ENCODE data around the gene MACROD1. TPM values are rescaled to one million over a fixed set of nuclear protein-coding genes. Genes with fewer than 3 reads are reported as not detected.

The MACROD1 gene
- total RNA-seq, 1 experiment from 2014 or later = 26.3 TPM

- Histone ChIP-seq H3K36me3 (no peaks in the 10 kb centered on the region), H3K27me3 (no peaks in the 10 kb centered on the region), H3K27ac (no peak overlapping the region), H3K4me1 (no peaks in the 10 kb centered on the region), H3K9me3 (replicated peaks) (no peaks in the 10 kb centered on the region), H3K4me3 (no peak overlapping the region)
- DNase-seq = no peak
Measured at GRCh38 chr11:64109332-64109731, 56.6 kb downstream of the MACROD1 start.

GRCh38 chr11:64107303-64107702 lies 58.6 kb downstream of the MACROD1 start:
- Histone ChIP-seq H3K36me3 (no peaks in the 10 kb centered on the region), H3K4me1 (peaks cover 7% of the 10 kb centered on the region; the same call in 1 of the 2 replicates)
- no peak for DNase-seq

GRCh38 chr11:64104632-64105031 lies 61.3 kb downstream of the MACROD1 start:
- Histone ChIP-seq H3K4me3 (no peak overlapping the region), H3K9me3 (replicated peaks) (no peaks in the 10 kb centered on the region), H3K36me3 (no peaks in the 10 kb centered on the region), H3K27me3 (no peaks in the 10 kb centered on the region), H3K27ac (no peak overlapping the region), H3K4me1 (peaks cover 13% of the 10 kb centered on the region)
- no peak for DNase-seq

More at GRCh38 chr11:64107303-64107702, 58.6 kb downstream of the MACROD1 start:
- no peaks in the 10 kb centered on the region for H3K9me3 ChIP-seq (replicated peaks)
- no peak overlapping the region for H3K27ac ChIP-seq
- H3K27me3 ChIP-seq = no peaks in the 10 kb centered on the region
- no peak overlapping the region for H3K4me3 ChIP-seq

GRCh38 chr11:64103277-64103985 lies 62.5 kb downstream of the MACROD1 start:
- H3K9me3 ChIP-seq (replicated peaks) = no peaks in the 10 kb centered on the region
- no peaks in the 10 kb centered on the region for H3K27me3 ChIP-seq
- H3K4me1 ChIP-seq = peaks cover 13% of the 10 kb centered on the region

GRCh38 chr11:64102005-64102738 lies 63.7 kb downstream of the MACROD1 start:
- peaks cover 13% of the 10 kb centered on the region for H3K4me1 ChIP-seq
- peak in 1 of 2 experiments; percentile 61 for DNase-seq

More at GRCh38 chr11:64103277-64103985, 62.5 kb downstream of the MACROD1 start:
- Histone ChIP-seq H3K4me3 (no peak overlapping the region), H3K36me3 (no peaks in the 10 kb centered on the region), H3K27ac (no peak overlapping the region)
- no peak for DNase-seq

GRCh38 chr11:64101461-64101860 lies 64.5 kb downstream of the MACROD1 start:
- Histone ChIP-seq H3K36me3 (no peaks in the 10 kb centered on the region), H3K9me3 (replicated peaks) (no peaks in the 10 kb centered on the region), H3K4me3 (no peak overlapping the region), H3K27me3 (no peaks in the 10 kb centered on the region), H3K4me1 (peaks cover 13% of the 10 kb centered on the region), H3K27ac (peak overlapping the region; percentile 52)
- DNase-seq = no peak

More at GRCh38 chr11:64102005-64102738, 63.7 kb downstream of the MACROD1 start:
- no peaks in the 10 kb centered on the region for H3K27me3 ChIP-seq
- H3K36me3 ChIP-seq = no peaks in the 10 kb centered on the region
- peak overlapping the region; percentile 52 for H3K27ac ChIP-seq
- H3K9me3 ChIP-seq (replicated peaks) = no peaks in the 10 kb centered on the region
- no peak overlapping the region; the same call in 1 of the 2 replicates for H3K4me3 ChIP-seq

- DNase-seq = no peak
- Histone ChIP-seq H3K4me3 (no peak overlapping the region), H3K27me3 (no peaks in the 10 kb centered on the region), H3K9me3 (replicated peaks) (no peaks in the 10 kb centered on the region), H3K27ac (no peak overlapping the region), H3K4me1 (peaks cover 15% of the 10 kb centered on the region), H3K36me3 (no peaks in the 10 kb centered on the region)
Measured at GRCh38 chr11:64100782-64101353, 65.0 kb downstream of the MACROD1 start.

- Histone ChIP-seq H3K27ac (no peak overlapping the region), H3K36me3 (no peaks in the 10 kb centered on the region), H3K4me3 (no peak overlapping the region), H3K4me1 (peaks cover 20% of the 10 kb centered on the region), H3K9me3 (replicated peaks) (no peaks in the 10 kb centered on the region), H3K27me3 (no peaks in the 10 kb centered on the region)
- DNase-seq = no peak
Measured at GRCh38 chr11:64100360-64100759, 65.6 kb downstream of the MACROD1 start.

- no peaks in the 10 kb centered on the region for H3K27me3 ChIP-seq
- H3K4me1 ChIP-seq = peaks cover 29% of the 10 kb centered on the region
Measured at GRCh38 chr11:64099436-64099835, 66.5 kb downstream of the MACROD1 start.

GRCh38 chr11:64098318-64098831 lies 67.5 kb downstream of the MACROD1 start:
- no peaks in the 10 kb centered on the region for H3K36me3 ChIP-seq
- H3K9me3 ChIP-seq (replicated peaks) = no peaks in the 10 kb centered on the region
- no peak overlapping the region for H3K27ac ChIP-seq
- H3K4me1 ChIP-seq = peaks cover 37% of the 10 kb centered on the region
- H3K27me3 ChIP-seq = no peaks in the 10 kb centered on the region
- DNase-seq = no peak
- no peak overlapping the region for H3K4me3 ChIP-seq

More at GRCh38 chr11:64099436-64099835, 66.5 kb downstream of the MACROD1 start:
- Histone ChIP-seq H3K4me3 (no peak overlapping the region), H3K9me3 (replicated peaks) (no peaks in the 10 kb centered on the region), H3K27ac (no peak overlapping the region), H3K36me3 (no peaks in the 10 kb centered on the region)
- DNase-seq = no peak

GRCh38 chr11:64097468-64098317 lies 68.2 kb downstream of the MACROD1 start:
- H3K9me3 ChIP-seq (replicated peaks) = no peaks in the 10 kb centered on the region
- no peaks in the 10 kb centered on the region for H3K36me3 ChIP-seq
- peaks cover 35% of the 10 kb centered on the region for H3K4me1 ChIP-seq
- H3K4me3 ChIP-seq = no peak overlapping the region
- no peak overlapping the region for H3K27ac ChIP-seq
- no peak for DNase-seq
- no peaks in the 10 kb centered on the region for H3K27me3 ChIP-seq

GRCh38 chr11:64096835-64097234 lies 69.1 kb downstream of the MACROD1 start:
- DNase-seq = no peak
- Histone ChIP-seq H3K4me3 (no peak overlapping the region), H3K9me3 (replicated peaks) (no peaks in the 10 kb centered on the region), H3K27me3 (no peaks in the 10 kb centered on the region), H3K4me1 (peaks cover 36% of the 10 kb centered on the region), H3K36me3 (no peaks in the 10 kb centered on the region), H3K27ac (no peak overlapping the region)

- peaks cover 36% of the 10 kb centered on the region for H3K4me1 ChIP-seq
- no peaks in the 10 kb centered on the region for H3K27me3 ChIP-seq
- H3K27ac ChIP-seq = no peak overlapping the region
- H3K36me3 ChIP-seq = no peaks in the 10 kb centered on the region
- H3K4me3 ChIP-seq = no peak overlapping the region
- no peak for DNase-seq
- H3K9me3 ChIP-seq (replicated peaks) = no peaks in the 10 kb centered on the region
Measured at GRCh38 chr11:64095949-64096348, 70.0 kb downstream of the MACROD1 start.

- H3K9me3 ChIP-seq (replicated peaks) = no peaks in the 10 kb centered on the region
- peaks cover 37% of the 10 kb centered on the region for H3K4me1 ChIP-seq
- peak in 1 of 2 experiments; percentile 43 for DNase-seq
- no peaks in the 10 kb centered on the region for H3K27me3 ChIP-seq
- H3K36me3 ChIP-seq = no peaks in the 10 kb centered on the region
- no peak overlapping the region for H3K4me3 ChIP-seq
- peak overlapping the region; percentile 73 for H3K27ac ChIP-seq
Measured at GRCh38 chr11:64095273-64095817, 70.6 kb downstream of the MACROD1 start.

All from SJCRH30 (cell line).